Measurements from ENCODE around the gene OXNAD1. TPM values are rescaled to one million over a fixed set of nuclear protein-coding genes. Genes with fewer than 3 reads are reported as not detected.

OXNAD1 gene
- total RNA-seq, 2 experiments from 2014 or later: 18.1 to 18.7 TPM

GRCh38 chr3:16315623-16316022 lies 50.6 kb downstream of the OXNAD1 start:
- H3K9me3 ChIP-seq (ENCODE audit: low read length): no peaks in the 10 kb centered on the region
- no peaks in the 10 kb centered on the region for H4K20me1 ChIP-seq (ENCODE audit: insufficient read depth, low read length)
- ChIA-PET CTCF (ENCODE audit: unreplicated experiment) (no interaction called here), POLR2A (no interaction called here)
- BruUV-seq (replicated peaks): TSS peak; percentile 44
- H3K9me2 ChIP-seq (ENCODE audit: insufficient read depth, low read length): no peaks in the 10 kb centered on the region
- peaks cover 93% of the 10 kb centered on the region for H3K36me3 ChIP-seq (ENCODE audit: insufficient read depth, low read length)
- H2AFZ ChIP-seq (ENCODE audit: low read length): no peak overlapping the region
- DNase-seq (ENCODE audit: low spot score): no peak
- TF ChIP-seq CTCF (conservative IDR thresholded peaks at IDR 0.05; ENCODE audit: low read length) (no peak), EZH2phosphoT487 (IDR thresholded peaks at IDR 0.05; ENCODE audit: borderline replicate concordance, low read depth, low read length) (no peak)
- H3K27ac ChIP-seq (ENCODE audit: low read depth, low read length, poor library complexity, severe bottlenecking): no peak overlapping the region
- peaks cover 5% of the 10 kb centered on the region for H3K4me1 ChIP-seq (ENCODE audit: insufficient read depth, low read length, poor library complexity, severe bottlenecking)
- H3K4me2 ChIP-seq (ENCODE audit: low read length): no peak overlapping the region
- intact Hi-C loops (cut with micrococcal nuclease; ENCODE audit: unreplicated experiment): no loop called here
- no peaks in the 10 kb centered on the region for H3K79me2 ChIP-seq (ENCODE audit: insufficient read depth, low read depth, low read length)
- H3K4me3 ChIP-seq (ENCODE audit: low read depth, low read length, poor library complexity, severe bottlenecking): no peak overlapping the region

GRCh38 chr3:16316396-16316795 lies 51.4 kb downstream of the OXNAD1 start:
- Histone ChIP-seq H2AFZ (ENCODE audit: low read length) (no peak overlapping the region), H3K4me3 (ENCODE audit: low read depth, low read length, poor library complexity, severe bottlenecking) (no peak overlapping the region), H3K4me1 (ENCODE audit: insufficient read depth, low read length, poor library complexity, severe bottlenecking) (peaks cover 5% of the 10 kb centered on the region), H3K9me3 (ENCODE audit: low read length) (no peaks in the 10 kb centered on the region), H4K20me1 (ENCODE audit: insufficient read depth, low read length) (no peaks in the 10 kb centered on the region), H3K36me3 (ENCODE audit: insufficient read depth, low read length) (peaks cover 99% of the 10 kb centered on the region), H3K9me2 (ENCODE audit: insufficient read depth, low read length) (no peaks in the 10 kb centered on the region), H3K27ac (ENCODE audit: low read depth, low read length, poor library complexity, severe bottlenecking) (no peak overlapping the region), H3K79me2 (ENCODE audit: insufficient read depth, low read depth, low read length) (no peaks in the 10 kb centered on the region), H3K4me2 (ENCODE audit: low read length) (no peak overlapping the region)
- CTCF ChIA-PET (ENCODE audit: unreplicated experiment): no interaction called here
- TF ChIP-seq EZH2phosphoT487 (IDR thresholded peaks at IDR 0.05; ENCODE audit: borderline replicate concordance, low read depth, low read length): no peak
- TF ChIP-seq CTCF (conservative IDR thresholded peaks at IDR 0.05; ENCODE audit: low read length): no peak
- POLR2A ChIA-PET: interaction anchor here (1.1 kb wide), 1 partner anchor 8 kb away, joined by 5 read pairs; no protein-coding TSS in a partner anchor
- intact Hi-C loops (cut with micrococcal nuclease; ENCODE audit: unreplicated experiment): no loop called here
- BruUV-seq (replicated peaks): no TSS peak
- no peak for DNase-seq (ENCODE audit: low spot score)

GRCh38 chr3:16316847-16317560 lies 52.0 kb downstream of the OXNAD1 start:
- peaks cover 5% of the 10 kb centered on the region for H3K4me1 ChIP-seq (ENCODE audit: insufficient read depth, low read length, poor library complexity, severe bottlenecking)
- no peak for DNase-seq (ENCODE audit: low spot score)

More at GRCh38 chr3:16316847-16317560, 52.0 kb downstream of the OXNAD1 start:
- no peaks in the 10 kb centered on the region for H3K9me2 ChIP-seq (ENCODE audit: insufficient read depth, low read length)
- no peaks in the 10 kb centered on the region for H3K9me3 ChIP-seq (ENCODE audit: low read length)
- no peak overlapping the region for H3K4me2 ChIP-seq (ENCODE audit: low read length)
- intact Hi-C loops (cut with micrococcal nuclease; ENCODE audit: unreplicated experiment): no loop called here
- ChIA-PET CTCF (ENCODE audit: unreplicated experiment) (no interaction called here), POLR2A (interaction anchor here (1.1 kb wide), 1 partner anchor 9 kb away, joined by 5 read pairs; no protein-coding TSS in a partner anchor)
- H3K79me2 ChIP-seq (ENCODE audit: insufficient read depth, low read depth, low read length): no peaks in the 10 kb centered on the region
- no peak overlapping the region for H3K4me3 ChIP-seq (ENCODE audit: low read depth, low read length, poor library complexity, severe bottlenecking)
- no TSS peak for BruUV-seq (replicated peaks)
- H4K20me1 ChIP-seq (ENCODE audit: insufficient read depth, low read length): no peaks in the 10 kb centered on the region
- no peak for TF ChIP-seq CTCF (conservative IDR thresholded peaks at IDR 0.05; ENCODE audit: low read length)
- TF ChIP-seq EZH2phosphoT487 (IDR thresholded peaks at IDR 0.05; ENCODE audit: borderline replicate concordance, low read depth, low read length): no peak
- H2AFZ ChIP-seq (ENCODE audit: low read length): no peak overlapping the region
- no peak overlapping the region for H3K27ac ChIP-seq (ENCODE audit: low read depth, low read length, poor library complexity, severe bottlenecking)
- peaks cover 99% of the 10 kb centered on the region for H3K36me3 ChIP-seq (ENCODE audit: insufficient read depth, low read length)

Data from OCI-LY7 (cell line).